Midbrain (tissue), 1 donor: ENCODE results near the gene FOXP3.

Source experiments
- DNase-seq: peaks from one replicate; lab custom pipeline; 2025; lab: John Stamatoyannopoulos, UW

FOXP3 gene

GRCh38 chrX:49249616-49250015, 14.9 kb downstream of the FOXP3 start:
- DNase-seq = no peak

GRCh38 chrX:49249071-49249470, 15.4 kb downstream of the FOXP3 start:
- DNase-seq = no peak

DNA sequence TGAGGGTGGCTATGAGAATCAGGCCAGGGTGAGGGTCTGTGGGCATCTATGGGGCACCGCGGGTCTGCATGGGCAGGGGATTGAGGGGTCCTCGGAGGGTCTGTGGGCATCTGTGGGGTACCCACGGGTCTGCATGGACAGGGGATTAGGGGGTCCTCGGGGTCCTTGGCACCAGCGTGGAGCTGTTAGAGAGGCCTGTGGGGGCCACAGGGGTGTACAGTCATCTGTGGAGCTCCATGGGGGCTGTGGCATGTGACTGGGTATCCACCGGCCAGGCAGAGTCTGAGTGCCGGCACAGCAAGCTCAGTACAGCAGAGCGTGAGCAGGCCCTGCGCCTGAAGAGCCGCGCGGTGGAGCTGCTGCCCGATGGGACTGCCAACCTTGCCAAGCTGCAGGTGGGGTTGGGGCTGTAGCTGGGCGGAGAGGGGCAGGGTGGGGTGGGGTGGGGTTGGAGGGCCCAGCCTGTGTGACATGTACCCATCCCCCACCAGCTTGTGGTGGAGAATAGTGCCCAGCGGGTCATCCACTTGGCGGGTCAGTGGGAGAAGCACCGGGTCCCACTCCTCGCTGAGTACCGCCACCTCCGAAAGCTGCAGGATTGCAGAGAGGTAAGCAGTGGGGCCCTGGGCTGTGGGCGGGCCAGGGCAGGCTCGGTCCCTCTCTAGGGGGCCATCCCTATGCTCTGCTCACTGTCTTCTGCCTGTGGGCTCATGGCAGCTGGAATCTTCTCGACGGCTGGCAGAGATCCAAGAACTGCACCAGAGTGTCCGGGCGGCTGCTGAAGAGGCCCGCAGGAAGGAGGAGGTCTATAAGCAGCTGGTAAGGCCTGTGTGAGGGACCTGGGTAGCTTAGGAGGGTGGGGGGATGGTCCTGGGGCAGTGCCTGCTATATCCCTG, 16.3 kb downstream of the FOXP3 start:
- no peak for DNase-seq

GRCh38 chrX:49247346-49247745, 17.2 kb downstream of the FOXP3 start:
- no peak for DNase-seq

DNA sequence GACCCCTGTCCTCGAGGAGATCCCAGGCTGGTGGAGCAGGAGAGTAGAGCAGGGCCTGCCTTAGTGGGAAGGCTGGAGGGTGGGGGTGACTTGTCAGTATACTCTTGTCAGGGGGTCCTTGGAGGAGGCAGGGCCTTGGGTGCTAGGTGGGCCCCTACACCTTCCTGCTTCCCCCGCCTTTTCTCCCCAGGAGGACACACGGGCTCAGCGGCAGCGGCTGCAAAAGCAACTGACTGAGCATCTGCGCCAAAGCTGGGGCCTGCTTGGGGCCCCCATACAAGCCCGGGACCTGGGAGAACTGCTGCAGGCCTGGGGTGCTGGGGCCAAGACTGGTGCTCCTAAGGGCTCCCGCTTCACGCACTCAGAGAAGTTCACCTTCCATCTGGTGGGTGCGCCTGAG, 18.0 kb downstream of the FOXP3 start:
- no peak for DNase-seq

GRCh38 chrX:49244207-49244606, 20.3 kb downstream of the FOXP3 start:
- DNase-seq = no peak

DNA sequence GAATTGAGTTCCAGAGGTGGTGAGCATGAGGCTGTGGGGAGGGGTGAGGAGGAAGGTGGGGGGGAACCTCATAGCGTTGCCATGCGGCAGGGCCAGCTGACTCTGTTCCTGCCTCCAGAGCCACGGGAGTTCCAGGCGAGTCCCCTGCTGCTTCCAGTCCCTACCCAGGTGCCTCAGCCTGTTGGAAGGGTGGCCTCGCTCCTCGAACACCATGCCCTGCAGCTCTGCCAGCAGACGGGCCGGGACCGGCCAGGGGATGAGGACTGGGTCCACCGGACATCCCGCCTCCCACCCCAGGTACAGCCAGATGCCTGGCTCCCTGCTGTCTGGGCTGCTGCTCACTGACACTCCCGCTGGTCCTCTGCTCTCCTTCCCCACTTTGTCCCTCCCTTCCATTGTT, 21.3 kb downstream of the FOXP3 start:
- DNase-seq = no peak

DNA sequence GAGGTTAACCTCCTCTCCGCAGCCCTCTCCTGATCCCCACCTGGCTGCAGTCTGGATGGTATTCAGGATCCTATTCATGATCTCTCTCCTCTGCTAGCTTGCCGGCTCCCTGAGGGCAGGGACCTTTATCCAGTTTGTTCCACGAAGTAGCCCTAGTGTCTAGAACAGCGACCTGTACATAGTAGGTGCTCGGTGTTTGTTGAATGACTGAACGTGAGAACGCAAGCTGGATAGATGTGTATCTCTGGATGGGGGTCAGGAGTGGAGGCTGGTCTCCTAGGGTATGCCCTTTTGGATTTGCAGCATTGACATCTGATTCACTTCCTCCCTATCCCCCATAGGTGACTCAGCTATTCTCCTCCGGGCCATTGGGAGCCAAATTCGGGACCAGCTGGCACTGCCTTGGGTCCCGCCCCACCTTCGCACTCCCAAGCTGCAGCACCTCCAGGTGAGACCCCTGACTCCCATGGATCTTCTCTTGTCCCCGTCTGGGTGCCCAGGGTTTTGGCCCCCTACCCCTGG, 21.9 kb downstream of the FOXP3 start:
- no peak for DNase-seq

DNA sequence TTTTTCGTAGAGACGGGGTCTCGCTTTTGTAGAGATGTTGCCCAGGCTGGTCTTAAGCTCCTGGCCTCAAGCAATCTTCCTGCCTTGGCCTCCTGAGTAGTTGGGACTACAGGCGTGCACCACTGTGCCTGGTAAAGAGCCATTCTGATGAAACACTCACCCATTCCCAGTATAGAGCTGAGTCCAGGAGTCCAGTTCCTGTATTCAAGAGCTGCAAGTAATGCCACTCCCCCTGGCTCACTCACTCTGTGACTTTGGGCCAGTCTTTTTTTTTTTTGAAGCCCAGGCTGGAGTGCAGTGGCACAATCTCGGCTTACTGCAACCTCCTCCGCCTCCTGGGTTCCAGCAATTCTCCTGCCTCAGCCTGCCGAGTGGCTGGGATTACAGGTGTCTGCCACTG, 25.8 kb downstream of the FOXP3 start:
- DNase-seq = no peak

DNA sequence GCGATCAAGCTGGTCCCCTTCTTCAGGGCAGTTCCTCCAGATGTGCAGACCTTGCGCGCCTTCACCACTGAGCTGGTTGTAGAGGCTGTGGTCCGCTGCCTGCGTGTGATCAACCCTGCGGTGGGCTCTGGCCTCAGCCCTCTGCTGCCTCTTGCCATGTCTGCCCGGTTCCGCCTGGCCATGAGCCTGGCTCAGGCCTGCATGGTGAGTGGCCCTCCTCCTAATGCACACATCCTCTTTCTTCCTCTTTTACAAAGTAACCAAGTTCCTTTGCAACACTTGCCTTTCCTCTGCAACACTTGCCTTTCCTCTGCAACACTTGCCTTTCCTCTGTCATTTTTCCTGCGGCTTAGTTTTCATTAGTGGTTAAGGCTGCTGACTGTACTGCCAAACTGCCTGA, 27.4 kb downstream of the FOXP3 start:
- DNase-seq = no peak

DNA sequence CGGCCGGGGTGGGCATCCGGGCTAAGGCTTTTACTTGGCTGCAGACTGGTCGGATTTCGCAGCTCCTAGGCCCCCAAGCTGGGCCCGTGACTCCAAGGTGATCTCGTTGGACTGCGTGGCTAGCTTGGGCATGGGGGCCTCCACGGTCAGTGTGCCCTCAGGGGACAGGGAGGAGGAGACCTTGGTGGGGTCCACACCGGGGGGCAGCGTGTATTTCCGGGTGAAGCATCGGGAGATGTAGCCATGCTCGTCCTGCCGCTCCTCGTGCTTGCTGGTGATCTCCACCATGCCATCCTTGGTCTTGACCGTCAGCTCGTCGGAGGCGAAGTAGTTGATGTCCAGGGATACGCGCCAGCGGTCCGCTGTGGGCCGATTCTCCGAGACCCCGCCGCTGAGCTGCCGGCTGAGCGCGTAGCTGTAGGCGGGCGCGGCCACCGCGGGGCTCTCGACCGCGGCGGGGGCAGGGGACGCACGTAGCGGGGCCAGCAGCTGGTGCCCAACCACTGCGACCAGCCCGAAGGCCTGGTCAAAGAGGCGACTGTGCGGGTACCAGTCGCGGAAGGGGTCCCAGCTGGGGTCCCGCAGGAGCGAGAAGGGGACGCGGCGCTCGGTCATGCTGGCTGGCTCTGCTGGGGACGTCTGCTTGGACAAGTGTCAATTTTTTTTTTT, 30.5 kb downstream of the FOXP3 start:
- no peak for DNase-seq

DNA sequence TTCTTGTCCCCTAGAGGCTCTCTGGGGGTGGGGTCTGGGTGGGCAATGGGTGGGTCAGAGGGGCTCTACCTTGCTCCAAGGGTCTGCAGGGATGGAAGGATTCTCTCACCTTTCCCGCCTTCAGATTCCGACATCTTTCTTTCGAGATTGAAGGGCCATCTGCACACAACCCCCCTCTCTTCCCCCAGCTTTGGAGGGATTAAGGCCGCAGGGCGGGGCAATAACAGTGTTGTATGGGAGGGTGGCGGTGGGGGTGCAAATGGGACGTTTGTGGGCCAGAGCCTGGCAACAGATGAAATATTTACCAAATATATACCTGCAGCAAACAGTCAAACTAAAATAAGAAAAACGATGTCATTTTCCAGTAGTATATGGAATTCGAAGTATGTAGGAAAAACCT, 31.3 kb downstream of the FOXP3 start, which contains the start of gene CACNA1F:
CACNA1F (minus strand) TSS at position 165 of the 400 bp plus-strand sequence; CDS start at position 134, 31 bp downstream.
- no peak for DNase-seq

GRCh38 chrX:49232525-49232924, 32.0 kb downstream of the FOXP3 start:
- DNase-seq = no peak

DNA sequence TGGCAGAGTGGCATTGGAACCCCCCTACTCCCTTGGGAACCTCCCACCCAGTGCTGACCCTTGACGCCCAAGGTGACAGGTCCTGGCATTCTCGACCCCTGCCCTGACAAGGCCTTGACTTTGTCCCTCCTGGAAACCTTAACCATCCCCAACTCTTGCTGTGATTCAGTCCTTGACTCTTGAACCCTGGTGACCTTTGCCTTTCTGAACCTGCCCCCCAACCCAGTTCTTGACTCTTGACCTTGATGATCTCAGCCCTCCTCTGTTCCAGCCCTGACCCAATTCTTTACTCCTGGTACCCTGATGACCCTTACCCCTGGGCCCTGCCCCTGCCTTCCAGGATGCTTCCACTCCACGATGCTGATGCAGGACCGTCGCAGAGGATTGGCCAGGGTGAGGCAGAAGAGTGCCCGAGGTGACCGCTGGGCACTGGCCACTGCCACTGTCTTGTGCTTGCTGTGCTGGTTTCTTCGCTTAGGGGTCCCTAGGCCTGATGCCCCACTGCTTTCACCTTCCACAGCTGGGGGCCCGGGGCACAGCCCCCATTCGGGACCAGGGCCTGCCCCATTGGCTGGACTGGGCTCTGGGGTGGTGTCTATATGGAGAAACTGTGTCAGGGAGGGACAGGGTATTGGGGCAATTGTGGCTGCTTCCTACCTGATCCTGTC, 33.0 kb downstream of the FOXP3 start:
- no peak for DNase-seq

GRCh38 chrX:49230500-49231232, 33.8 kb downstream of the FOXP3 start:
- DNase-seq = no peak

- no peak for DNase-seq
These were observed 36.3 kb downstream of the FOXP3 start for GRCh38 chrX:49228185-49228584.

GRCh38 chrX:49227726-49228125, 36.8 kb downstream of the FOXP3 start:
- DNase-seq = no peak

DNA sequence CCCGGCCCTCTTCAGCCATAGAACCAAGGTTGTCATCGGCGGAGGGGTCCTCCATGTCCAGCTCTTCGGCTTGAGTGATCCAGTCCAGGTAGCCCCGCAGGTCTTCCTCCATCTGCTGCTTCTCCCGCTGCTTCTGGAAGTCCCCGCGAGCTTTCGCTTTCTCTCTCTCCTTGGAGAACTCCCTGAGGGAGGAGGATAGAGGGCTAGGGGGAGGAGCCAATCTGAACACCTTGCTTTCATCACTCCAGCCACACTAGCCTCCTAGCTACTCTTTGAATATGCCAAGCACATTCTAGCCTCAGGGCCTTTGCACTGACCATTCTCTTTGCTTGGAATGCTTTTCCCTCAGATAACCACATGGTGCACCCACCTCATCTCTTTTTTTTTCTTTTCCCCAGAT, 37.6 kb downstream of the FOXP3 start:
- DNase-seq = no peak

DNA sequence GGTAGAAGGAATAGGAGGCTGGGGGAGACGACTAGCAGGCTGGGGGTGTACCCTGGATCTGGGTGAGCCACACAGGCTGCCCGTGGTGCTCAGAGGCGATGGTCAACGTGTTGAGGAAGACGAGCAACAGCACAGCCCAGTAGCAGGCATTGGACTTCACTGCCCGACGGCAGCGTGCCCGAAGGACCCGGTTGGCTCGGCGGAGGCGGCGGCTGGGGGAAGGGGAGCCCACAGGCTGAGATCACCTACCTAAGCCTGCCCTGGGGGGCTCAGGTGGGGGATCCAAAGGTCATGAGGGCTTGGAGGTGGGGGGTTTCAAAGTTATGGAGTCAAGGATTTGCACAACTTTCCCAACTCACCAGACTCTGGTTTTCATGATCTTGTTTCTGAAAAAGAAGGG, 38.7 kb downstream of the FOXP3 start:
- no peak for DNase-seq

- no peak for DNase-seq
These were observed 42.6 kb downstream of the FOXP3 start for GRCh38 chrX:49221868-49222267.

GRCh38 chrX:49220100-49220499, 44.4 kb downstream of the FOXP3 start:
- no peak for DNase-seq

- DNase-seq = no peak
These were observed 49.4 kb downstream of the FOXP3 start for GRCh38 chrX:49214996-49215526.
